Transverse colon (tissue), 3 donors: ENCODE results near the gene CNTRL.

ENCODE experiments used
- POLR2A ChIP-seq: fragments of 450-650 bp; IDR thresholded peaks from one replicate; pipeline ENCODE4 v1.6.1; 2016; ENCODE audit warnings: antibody characterized with exemption, mild to moderate bottlenecking, moderate library complexity
- TF ChIP-seq, protein P1 (sequence below), 5 experiments: fragments of 200-600 bp in 3 of 5; fragments of 450-650 bp in 2 of 5; sonication (generic) in 3 of 5; IDR thresholded peaks; 1 replicate in 2 of 5; 2 replicates in 3 of 5; pipeline ENCODE4 v1.5.1; 2016 to 2017; ENCODE audit warnings: antibody characterized with exemption in 5 of 5, inconsistent platforms in 3 of 5, mild to moderate bottlenecking in 2 of 5, moderate library complexity in 1 of 5

GRCh38 chr9:121038804-121039203, 36.0 kb upstream of the CNTRL start:
- TF ChIP-seq, protein P1, sequence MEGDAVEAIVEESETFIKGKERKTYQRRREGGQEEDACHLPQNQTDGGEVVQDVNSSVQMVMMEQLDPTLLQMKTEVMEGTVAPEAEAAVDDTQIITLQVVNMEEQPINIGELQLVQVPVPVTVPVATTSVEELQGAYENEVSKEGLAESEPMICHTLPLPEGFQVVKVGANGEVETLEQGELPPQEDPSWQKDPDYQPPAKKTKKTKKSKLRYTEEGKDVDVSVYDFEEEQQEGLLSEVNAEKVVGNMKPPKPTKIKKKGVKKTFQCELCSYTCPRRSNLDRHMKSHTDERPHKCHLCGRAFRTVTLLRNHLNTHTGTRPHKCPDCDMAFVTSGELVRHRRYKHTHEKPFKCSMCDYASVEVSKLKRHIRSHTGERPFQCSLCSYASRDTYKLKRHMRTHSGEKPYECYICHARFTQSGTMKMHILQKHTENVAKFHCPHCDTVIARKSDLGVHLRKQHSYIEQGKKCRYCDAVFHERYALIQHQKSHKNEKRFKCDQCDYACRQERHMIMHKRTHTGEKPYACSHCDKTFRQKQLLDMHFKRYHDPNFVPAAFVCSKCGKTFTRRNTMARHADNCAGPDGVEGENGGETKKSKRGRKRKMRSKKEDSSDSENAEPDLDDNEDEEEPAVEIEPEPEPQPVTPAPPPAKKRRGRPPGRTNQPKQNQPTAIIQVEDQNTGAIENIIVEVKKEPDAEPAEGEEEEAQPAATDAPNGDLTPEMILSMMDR (IDR thresholded peaks at IDR 0.05) = no peak
- TF ChIP-seq POLR2A = no peak
